GM12878 (cell line): ENCODE results near the gene ARMC3. TPM values are rescaled to one million over a fixed set of nuclear protein-coding genes. Genes with fewer than 3 reads are reported as not detected.

Experiments
- ATAC-seq: fragments of 200-7000 bp; cut with Tn5 transposase; 3 replicates; pipeline ENCODE4 v1.9.1; 2020; ENCODE audit warnings: mild to moderate bottlenecking, moderate library complexity
- BruUV-seq: library from RNA; stranded (reverse); fragments of 400-500 nt; replicated peaks from 2 replicates; lab custom pipeline; 2021; lab: Mats Ljungman, UMichigan
- CTCF ChIA-PET: fragments of 300-600 bp; sonication (Branson Sonifier 250); formaldehyde crosslinking; extraction: SDS; loops from one replicate; lab custom pipeline; 2021; ENCODE audit warnings: inconsistent platforms; lab: Yijun Ruan, JAX
- POLR2A ChIA-PET: fragments of 350-600 bp; formaldehyde crosslinking; extraction: SDS; loops from one replicate; lab custom pipeline; 2021; ENCODE audit warnings: inconsistent platforms; lab: Charles Lee
- RAD21 ChIA-PET: fragments of 300-600 bp; sonication (Branson Sonifier 250); formaldehyde crosslinking; loops from one replicate; lab custom pipeline; 2023; ENCODE audit warnings: antibody characterized with exemption; ENCODE audit not compliant: unreplicated experiment; lab: Charles Lee
- SMC1A ChIA-PET: fragments of 300-600 bp; sonication (Branson Sonifier 250); formaldehyde crosslinking; loops from one replicate; lab custom pipeline; 2023; ENCODE audit not compliant: unreplicated experiment, uncharacterized antibody; lab: Charles Lee
- DNase-seq: peaks from one replicate; pipeline ENCODE4 v3.0.0-alpha.2; 2011; ENCODE audit warnings: low read depth, low spot score
- FAIRE-seq: peaks from 3 replicates; lab custom pipeline; 2011; peaks lifted over from hg19 to GRCh38; lab: Jason Lieb, UNC
- H2AFZ ChIP-seq: 2 replicates; pipeline ENCODE4 v1.6.0; 2011; ENCODE audit warnings: low read depth, low read length, control low read depth; ENCODE audit not compliant: control insufficient read depth
- H3K27ac ChIP-seq: 2 replicates; pipeline ENCODE4 v1.5.1; 2011; ENCODE audit warnings: control low read depth; ENCODE audit not compliant: control insufficient read depth, insufficient read depth
- H3K27me3 ChIP-seq, 2 experiments: replicated peaks in 1 of 2; 2 replicates each; pipeline versions ENCODE4 v1.6.0 to v1.6.1; 2011; ENCODE audit warnings: low read length in 1 of 2; ENCODE audit not compliant: control insufficient read depth in 2 of 2, insufficient read depth in 2 of 2
- H3K36me3 ChIP-seq, 2 experiments: 2 replicates each; pipeline ENCODE4 v1.5.1; 2011; ENCODE audit warnings: low read length in 1 of 2; ENCODE audit not compliant: control insufficient read depth in 2 of 2, insufficient read depth in 2 of 2
- H3K4me1 ChIP-seq: 2 replicates; pipeline ENCODE4 v1.6.1; 2011; ENCODE audit warnings: mild to moderate bottlenecking, low read length, moderate library complexity, mixed read lengths; ENCODE audit not compliant: control insufficient read depth, insufficient read depth
- H3K4me2 ChIP-seq: 2 replicates; pipeline ENCODE4 v1.6.0; 2011; ENCODE audit warnings: control low read depth; ENCODE audit not compliant: control insufficient read depth, insufficient read depth
- H3K4me3 ChIP-seq: fragments of 200-600 bp; sonication (generic); 2 replicates; pipeline ENCODE4 v1.5.1; 2016
- H3K79me2 ChIP-seq: 2 replicates; pipeline ENCODE4 v1.6.0; 2011; ENCODE audit warnings: low read length; ENCODE audit not compliant: control insufficient read depth, insufficient read depth
- H3K9ac ChIP-seq: 2 replicates; pipeline ENCODE4 v1.8.0; 2011; ENCODE audit warnings: low read length, control low read depth, mixed read lengths; ENCODE audit not compliant: control insufficient read depth, insufficient read depth
- H3K9me3 ChIP-seq: replicated peaks from 3 replicates; pipeline ENCODE4 v1.5.1; 2011; ENCODE audit warnings: mild to moderate bottlenecking, low read length; ENCODE audit not compliant: control insufficient read depth, insufficient read depth
- H4K20me1 ChIP-seq: 2 replicates; pipeline ENCODE4 v1.6.0; 2011; ENCODE audit not compliant: control insufficient read depth, insufficient read depth
- ATF7 ChIP-seq: fragments of 450-650 bp; IDR thresholded peaks from 2 replicates; pipeline ENCODE4 v1.6.1; 2016; ENCODE audit warnings: low read depth, mild to moderate bottlenecking
- CBX3 ChIP-seq: fragments of 200-600 bp; sonication (generic); IDR thresholded peaks from 2 replicates; pipeline ENCODE4 v1.6.1; 2016; ENCODE audit warnings: low read depth, borderline replicate concordance
- CREB1 ChIP-seq: IDR thresholded peaks from 2 replicates; pipeline ENCODE4 v1.6.1; 2012; ENCODE audit warnings: low read depth, mild to moderate bottlenecking, inconsistent platforms
- HDAC2 ChIP-seq: fragments of 200-600 bp; sonication (generic); IDR thresholded peaks from 2 replicates; pipeline ENCODE4 v1.6.1; 2017
- IKZF2 ChIP-seq, 2 experiments: fragments of 450-650 bp; IDR thresholded peaks; 2 replicates each; pipeline ENCODE4 v1.6.1; 2017; ENCODE audit warnings: mild to moderate bottlenecking in 2 of 2, moderate library complexity in 2 of 2
- SIN3A ChIP-seq: IDR thresholded peaks from 2 replicates; pipeline ENCODE4 v1.6.1; 2012; ENCODE audit warnings: low read depth, low read length, improper control_type of control experiment
- SREBF2 ChIP-seq: IDR thresholded peaks from 2 replicates; pipeline ENCODE4 v1.6.1; 2012; ENCODE audit warnings: mild to moderate bottlenecking, low read length
- TBL1XR1 ChIP-seq: IDR thresholded peaks from 2 replicates; pipeline ENCODE4 v1.6.1; 2012; ENCODE audit warnings: low read depth, low read length, improper control_type of control experiment
- YBX1 ChIP-seq: fragments of 450-650 bp; IDR thresholded peaks from 2 replicates; pipeline ENCODE4 v1.6.1; 2016; ENCODE audit warnings: antibody characterized with exemption
- WGBS: methylation state at CpG from one replicate; pipeline ENCODE4 v1.1.6; 2016; ENCODE audit warnings: low lambda C conversion rate; ENCODE audit not compliant: insufficient replicate concordance, insufficient coverage; ENCODE audit errors: missing lambda C conversion rate; 5-methylcytosine and 5-hydroxymethylcytosine counted together
- in situ Hi-C: fragments of 300-500 bp; cut with MboI; formaldehyde crosslinking; loops from 9 replicates; pipeline ENCODE4 v1.14.3; 2018; ENCODE audit warnings: mixed read lengths
- intact Hi-C: fragments of 100-400 bp; cut with micrococcal nuclease; formaldehyde crosslinking; loops from one replicate; pipeline ENCODE4 v1.14.2; 2022; ENCODE audit not compliant: unreplicated experiment
- polyA plus RNA-seq, 11 experiments: library from polyadenylated mRNA; depleted of rRNA in 4 of 11; unstranded in 6 of 11; stranded (reverse) in 5 of 11; fragments of >200 nt; fragmentation: Nextera tagmentation in 4 of 11; fragmentation: Illumina TruSeq in 1 of 11; extraction: Ambion mirVana in 4 of 11; extraction: Trizol in 1 of 11; gene quantifications; 1 replicate in 1 of 11; 2 replicates in 10 of 11; pipeline versions ENCODE4 v1.2.1 to v1.2.3, GENCODE V29; 2011 to 2016; ENCODE audit warnings: inconsistent platforms in 2 of 11, missing spikeins in 2 of 11, low read depth in 1 of 11
- total RNA-seq, 4 experiments: library from RNA; depleted of rRNA in 3 of 4; stranded (reverse); fragments of >200 nt in 3 of 4; fragmentation: Illumina TruSeq in 1 of 4; extraction: Trizol in 1 of 4; gene quantifications; 2 replicates each; pipeline versions ENCODE4 v1.2.1 to v1.2.3, GENCODE V29; 2013 to 2021
- TF ChIP-seq, protein P1 (sequence below): fragments of 450-650 bp; IDR thresholded peaks from 2 replicates; pipeline ENCODE4 v1.6.1; 2017; ENCODE audit warnings: mild to moderate bottlenecking, moderate library complexity
- TF ChIP-seq, protein P2 (sequence below): fragments of 450-650 bp; IDR thresholded peaks from 2 replicates; pipeline ENCODE4 v1.6.1; 2018; ENCODE audit warnings: borderline replicate concordance, mild to moderate bottlenecking; ENCODE audit not compliant: partially characterized antibody
- TF ChIP-seq, protein P3 (sequence below): IDR thresholded peaks from 2 replicates; pipeline ENCODE4 v1.6.1; 2011; ENCODE audit warnings: low read depth, low read length, improper control_type of control experiment, borderline replicate concordance

ARMC3 gene
- total and polyA plus RNA-seq, 10 of the 15 experiments (the other 5 are each of a cell fraction or from before 2014, with no cell fraction given), result 0.01 to 0.06 TPM; not detected in 8

DNA sequence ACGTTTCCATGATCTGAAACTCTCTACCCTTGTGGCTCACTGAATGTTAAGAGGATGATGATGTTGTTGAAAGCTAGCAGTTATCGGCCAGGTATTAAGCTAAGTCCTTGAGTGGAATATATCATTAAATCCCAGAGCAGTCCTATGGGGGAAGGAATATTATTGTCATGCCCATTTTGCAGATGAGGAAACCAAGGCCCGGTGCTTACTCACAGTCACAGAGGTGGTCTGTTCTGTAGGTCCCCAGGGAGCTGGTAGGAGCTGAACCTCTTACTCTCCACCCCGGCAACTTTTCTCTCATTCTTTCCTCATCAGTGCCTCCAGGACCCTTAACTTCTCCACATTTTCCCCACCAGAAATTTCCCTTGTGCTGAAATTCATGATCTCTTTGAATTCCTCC lies 62.6 kb downstream of the ARMC3 start:
- no peak overlapping the region for H3K4me3 ChIP-seq
- no peaks in the 10 kb centered on the region for H3K36me3 ChIP-seq
- H3K4me1 ChIP-seq, result no peaks in the 10 kb centered on the region
- no peaks in the 10 kb centered on the region for H3K27me3 ChIP-seq
- no peaks in the 10 kb centered on the region for H4K20me1 ChIP-seq
- ChIA-PET POLR2A (no interaction called here), CTCF (interaction anchor here (0.5 to 5.5 kb wide), 20 partner anchors 8 to 1712 kb away, joined by 3 to 72 read pairs (median 4); no protein-coding TSS in a partner anchor), SMC1A (interaction anchor here (1.0 to 5.0 kb wide), 15 partner anchors 8 to 1495 kb away, joined by 3 to 50 read pairs (median 4); no protein-coding TSS in a partner anchor), RAD21 (interaction anchor here (0.6 to 3.1 kb wide), 10 partner anchors 10 to 1713 kb away, joined by 3 to 23 read pairs (median 4); partner anchors contain the start of gene DNAJC1)
- H3K27ac ChIP-seq, result no peak overlapping the region
- H2AFZ ChIP-seq, result no peak overlapping the region
- no TSS peak for BruUV-seq
- FAIRE-seq (no peak), DNase-seq (no peak), ATAC-seq (no peak)
- in situ Hi-C loops, result loop anchor here (5.0 to 25.0 kb wide), 2 partner anchors 728 to 993 kb away; no protein-coding TSS in a partner anchor
- no peak overlapping the region for H3K9ac ChIP-seq
- no peaks in the 10 kb centered on the region for H3K79me2 ChIP-seq
- H3K4me2 ChIP-seq, result no peak overlapping the region
- WGBS, result 89% methylated on average over 4 of the region's 4 CpGs
- no peak for TF ChIP-seq SIN3A
- no peak for TF ChIP-seq TBL1XR1
- no peak for TF ChIP-seq ATF7
- no peak for TF ChIP-seq CBX3
- TF ChIP-seq, protein P1, sequence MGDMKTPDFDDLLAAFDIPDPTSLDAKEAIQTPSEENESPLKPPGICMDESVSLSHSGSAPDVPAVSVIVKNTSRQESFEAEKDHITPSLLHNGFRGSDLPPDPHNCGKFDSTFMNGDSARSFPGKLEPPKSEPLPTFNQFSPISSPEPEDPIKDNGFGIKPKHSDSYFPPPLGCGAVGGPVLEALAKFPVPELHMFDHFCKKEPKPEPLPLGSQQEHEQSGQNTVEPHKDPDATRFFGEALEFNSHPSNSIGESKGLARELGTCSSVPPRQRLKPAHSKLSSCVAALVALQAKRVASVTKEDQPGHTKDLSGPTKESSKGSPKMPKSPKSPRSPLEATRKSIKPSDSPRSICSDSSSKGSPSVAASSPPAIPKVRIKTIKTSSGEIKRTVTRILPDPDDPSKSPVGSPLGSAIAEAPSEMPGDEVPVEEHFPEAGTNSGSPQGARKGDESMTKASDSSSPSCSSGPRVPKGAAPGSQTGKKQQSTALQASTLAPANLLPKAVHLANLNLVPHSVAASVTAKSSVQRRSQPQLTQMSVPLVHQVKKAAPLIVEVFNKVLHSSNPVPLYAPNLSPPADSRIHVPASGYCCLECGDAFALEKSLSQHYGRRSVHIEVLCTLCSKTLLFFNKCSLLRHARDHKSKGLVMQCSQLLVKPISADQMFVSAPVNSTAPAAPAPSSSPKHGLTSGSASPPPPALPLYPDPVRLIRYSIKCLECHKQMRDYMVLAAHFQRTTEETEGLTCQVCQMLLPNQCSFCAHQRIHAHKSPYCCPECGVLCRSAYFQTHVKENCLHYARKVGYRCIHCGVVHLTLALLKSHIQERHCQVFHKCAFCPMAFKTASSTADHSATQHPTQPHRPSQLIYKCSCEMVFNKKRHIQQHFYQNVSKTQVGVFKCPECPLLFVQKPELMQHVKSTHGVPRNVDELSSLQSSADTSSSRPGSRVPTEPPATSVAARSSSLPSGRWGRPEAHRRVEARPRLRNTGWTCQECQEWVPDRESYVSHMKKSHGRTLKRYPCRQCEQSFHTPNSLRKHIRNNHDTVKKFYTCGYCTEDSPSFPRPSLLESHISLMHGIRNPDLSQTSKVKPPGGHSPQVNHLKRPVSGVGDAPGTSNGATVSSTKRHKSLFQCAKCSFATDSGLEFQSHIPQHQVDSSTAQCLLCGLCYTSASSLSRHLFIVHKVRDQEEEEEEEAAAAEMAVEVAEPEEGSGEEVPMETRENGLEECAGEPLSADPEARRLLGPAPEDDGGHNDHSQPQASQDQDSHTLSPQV, result no peak
- no peak for TF ChIP-seq HDAC2
- TF ChIP-seq, protein P2, sequence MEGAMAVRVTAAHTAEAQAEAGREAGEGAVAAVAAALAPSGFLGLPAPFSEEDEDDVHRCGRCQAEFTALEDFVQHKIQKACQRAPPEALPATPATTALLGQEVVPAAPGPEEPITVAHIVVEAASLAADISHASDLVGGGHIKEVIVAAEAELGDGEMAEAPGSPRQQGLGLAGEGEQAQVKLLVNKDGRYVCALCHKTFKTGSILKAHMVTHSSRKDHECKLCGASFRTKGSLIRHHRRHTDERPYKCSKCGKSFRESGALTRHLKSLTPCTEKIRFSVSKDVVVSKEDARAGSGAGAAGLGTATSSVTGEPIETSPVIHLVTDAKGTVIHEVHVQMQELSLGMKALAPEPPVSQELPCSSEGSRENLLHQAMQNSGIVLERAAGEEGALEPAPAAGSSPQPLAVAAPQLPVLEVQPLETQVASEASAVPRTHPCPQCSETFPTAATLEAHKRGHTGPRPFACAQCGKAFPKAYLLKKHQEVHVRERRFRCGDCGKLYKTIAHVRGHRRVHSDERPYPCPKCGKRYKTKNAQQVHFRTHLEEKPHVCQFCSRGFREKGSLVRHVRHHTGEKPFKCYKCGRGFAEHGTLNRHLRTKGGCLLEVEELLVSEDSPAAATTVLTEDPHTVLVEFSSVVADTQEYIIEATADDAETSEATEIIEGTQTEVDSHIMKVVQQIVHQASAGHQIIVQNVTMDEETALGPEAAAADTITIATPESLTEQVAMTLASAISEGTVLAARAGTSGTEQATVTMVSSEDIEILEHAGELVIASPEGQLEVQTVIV, result no peak
- TF ChIP-seq SREBF2, result no peak
- no peak for TF ChIP-seq IKZF2 (IDR thresholded peaks at IDR 0.05)
- TF ChIP-seq YBX1, result no peak
- TF ChIP-seq, protein P3, sequence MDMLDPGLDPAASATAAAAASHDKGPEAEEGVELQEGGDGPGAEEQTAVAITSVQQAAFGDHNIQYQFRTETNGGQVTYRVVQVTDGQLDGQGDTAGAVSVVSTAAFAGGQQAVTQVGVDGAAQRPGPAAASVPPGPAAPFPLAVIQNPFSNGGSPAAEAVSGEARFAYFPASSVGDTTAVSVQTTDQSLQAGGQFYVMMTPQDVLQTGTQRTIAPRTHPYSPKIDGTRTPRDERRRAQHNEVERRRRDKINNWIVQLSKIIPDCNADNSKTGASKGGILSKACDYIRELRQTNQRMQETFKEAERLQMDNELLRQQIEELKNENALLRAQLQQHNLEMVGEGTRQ, result no peak
- TF ChIP-seq CREB1, result no peak
- TF ChIP-seq, all 136 proteins: peak for 0
- intact Hi-C loops, result no loop called here
- H3K9me3 ChIP-seq, result no peaks in the 10 kb centered on the region; the same call in 2 of the 3 replicates
